Measurements from ENCODE around the gene HSD3B2.

HSD3B2 gene

GRCh38 chr1:119438761-119439160 lies 23.8 kb downstream of the HSD3B2 start:
- FAIRE-seq (no peak), DNase-seq (ENCODE audit: insufficient read length) (no peak)
- TF ChIP-seq POLR2AphosphoS5 (IDR thresholded peaks at IDR 0.05; ENCODE audit: low read depth, low read length) = no peak
- no peak for TF ChIP-seq TAF1 (IDR thresholded peaks at IDR 0.05; ENCODE audit: borderline replicate concordance, low read depth, low read length)
- no peak for TF ChIP-seq POLR2A (IDR thresholded peaks at IDR 0.05; ENCODE audit: low read depth, low read length)

GRCh38 chr1:119440721-119441307 lies 25.9 kb downstream of the HSD3B2 start:
- FAIRE-seq (no peak), DNase-seq (ENCODE audit: insufficient read length) (no peak)
- TF ChIP-seq POLR2AphosphoS5 (IDR thresholded peaks at IDR 0.05; ENCODE audit: low read depth, low read length) (no peak), POLR2A (IDR thresholded peaks at IDR 0.05; ENCODE audit: low read depth, low read length) (no peak), TAF1 (IDR thresholded peaks at IDR 0.05; ENCODE audit: borderline replicate concordance, low read depth, low read length) (no peak)

GRCh38 chr1:119442756-119443155 lies 27.8 kb downstream of the HSD3B2 start:
- DNase-seq (ENCODE audit: insufficient read length) = no peak
- TF ChIP-seq POLR2A (IDR thresholded peaks at IDR 0.05; ENCODE audit: low read depth, low read length) (no peak), TAF1 (IDR thresholded peaks at IDR 0.05; ENCODE audit: borderline replicate concordance, low read depth, low read length) (no peak), POLR2AphosphoS5 (IDR thresholded peaks at IDR 0.05; ENCODE audit: low read depth, low read length) (no peak)
- no peak for FAIRE-seq

- TF ChIP-seq TAF1 (IDR thresholded peaks at IDR 0.05; ENCODE audit: borderline replicate concordance, low read depth, low read length) (no peak), POLR2AphosphoS5 (IDR thresholded peaks at IDR 0.05; ENCODE audit: low read depth, low read length) (no peak), POLR2A (IDR thresholded peaks at IDR 0.05; ENCODE audit: low read depth, low read length) (no peak)
- DNase-seq (ENCODE audit: insufficient read length) = no peak
- FAIRE-seq = no peak
Observed at GRCh38 chr1:119446321-119446720, 31.4 kb downstream of the HSD3B2 start.

- DNase-seq (ENCODE audit: insufficient read length) = no peak
- FAIRE-seq = no peak
- TF ChIP-seq POLR2A (IDR thresholded peaks at IDR 0.05; ENCODE audit: low read depth, low read length) = no peak
- no peak for TF ChIP-seq POLR2AphosphoS5 (IDR thresholded peaks at IDR 0.05; ENCODE audit: low read depth, low read length)
- TF ChIP-seq TAF1 (IDR thresholded peaks at IDR 0.05; ENCODE audit: borderline replicate concordance, low read depth, low read length) = no peak
Observed at GRCh38 chr1:119447344-119448126, 32.6 kb downstream of the HSD3B2 start.

GRCh38 chr1:119448127-119448511 lies 33.2 kb downstream of the HSD3B2 start:
- TF ChIP-seq POLR2AphosphoS5 (IDR thresholded peaks at IDR 0.05; ENCODE audit: low read depth, low read length) (no peak), POLR2A (IDR thresholded peaks at IDR 0.05; ENCODE audit: low read depth, low read length) (no peak), TAF1 (IDR thresholded peaks at IDR 0.05; ENCODE audit: borderline replicate concordance, low read depth, low read length) (no peak)

GRCh38 chr1:119449971-119450370 lies 35.0 kb downstream of the HSD3B2 start:
- no peak for TF ChIP-seq POLR2A (IDR thresholded peaks at IDR 0.05; ENCODE audit: low read depth, low read length)
- no peak for TF ChIP-seq POLR2AphosphoS5 (IDR thresholded peaks at IDR 0.05; ENCODE audit: low read depth, low read length)
- no peak for TF ChIP-seq TAF1 (IDR thresholded peaks at IDR 0.05; ENCODE audit: borderline replicate concordance, low read depth, low read length)
- DNase-seq (ENCODE audit: insufficient read length) = no peak
- FAIRE-seq = no peak

More at GRCh38 chr1:119448127-119448511, 33.2 kb downstream of the HSD3B2 start:
- no peak for FAIRE-seq
- DNase-seq (ENCODE audit: insufficient read length) = no peak

- no peak for DNase-seq (ENCODE audit: insufficient read length)
- TF ChIP-seq POLR2AphosphoS5 (IDR thresholded peaks at IDR 0.05; ENCODE audit: low read depth, low read length) (no peak), POLR2A (IDR thresholded peaks at IDR 0.05; ENCODE audit: low read depth, low read length) (no peak)
- FAIRE-seq = no peak
Observed at GRCh38 chr1:119451158-119451557, 36.2 kb downstream of the HSD3B2 start.

GRCh38 chr1:119452091-119452490 lies 37.1 kb downstream of the HSD3B2 start:
- FAIRE-seq = no peak
- TF ChIP-seq TAF1 (IDR thresholded peaks at IDR 0.05; ENCODE audit: borderline replicate concordance, low read depth, low read length) = no peak
- TF ChIP-seq POLR2A (IDR thresholded peaks at IDR 0.05; ENCODE audit: low read depth, low read length) = no peak
- no peak for TF ChIP-seq POLR2AphosphoS5 (IDR thresholded peaks at IDR 0.05; ENCODE audit: low read depth, low read length)

GRCh38 chr1:119453021-119453420 lies 38.1 kb downstream of the HSD3B2 start:
- DNase-seq (ENCODE audit: insufficient read length) (no peak), FAIRE-seq (no peak)
- TF ChIP-seq TAF1 (IDR thresholded peaks at IDR 0.05; ENCODE audit: borderline replicate concordance, low read depth, low read length) = no peak
- TF ChIP-seq POLR2A (IDR thresholded peaks at IDR 0.05; ENCODE audit: low read depth, low read length) = no peak
- TF ChIP-seq POLR2AphosphoS5 (IDR thresholded peaks at IDR 0.05; ENCODE audit: low read depth, low read length) = no peak

More at GRCh38 chr1:119452091-119452490, 37.1 kb downstream of the HSD3B2 start:
- no peak for DNase-seq (ENCODE audit: insufficient read length)

GRCh38 chr1:119462964-119463363 lies 48.0 kb downstream of the HSD3B2 start:
- no peak for TF ChIP-seq TAF1 (IDR thresholded peaks at IDR 0.05; ENCODE audit: borderline replicate concordance, low read depth, low read length)
- TF ChIP-seq POLR2AphosphoS5 (IDR thresholded peaks at IDR 0.05; ENCODE audit: low read depth, low read length) = no peak
- TF ChIP-seq POLR2A (IDR thresholded peaks at IDR 0.05; ENCODE audit: low read depth, low read length) = no peak
- DNase-seq (ENCODE audit: insufficient read length) (no peak), FAIRE-seq (no peak)

- FAIRE-seq = no peak
Observed at GRCh38 chr1:119463569-119463968, 48.6 kb downstream of the HSD3B2 start.

More at GRCh38 chr1:119463569-119463968, 48.6 kb downstream of the HSD3B2 start:
- no peak for DNase-seq (ENCODE audit: insufficient read length)
- no peak for TF ChIP-seq POLR2A (IDR thresholded peaks at IDR 0.05; ENCODE audit: low read depth, low read length)
- TF ChIP-seq TAF1 (IDR thresholded peaks at IDR 0.05; ENCODE audit: borderline replicate concordance, low read depth, low read length) = no peak
- TF ChIP-seq POLR2AphosphoS5 (IDR thresholded peaks at IDR 0.05; ENCODE audit: low read depth, low read length) = no peak

Measured in GM12892 (cell line).